HG03095 (cell line): Measurements from ENCODE around the gene MAMDC4.

Source experiments
- ATAC-seq: cut with Tn5 transposase; IDR thresholded peaks from one replicate; pipeline ENCODE4 v1.9.1; 2021; ENCODE audit warnings: moderate library complexity; ENCODE audit not compliant: unreplicated experiment

The MAMDC4 gene

GRCh38 chr9:136849038-136849959 lies 2.8 kb upstream of the MAMDC4 start, which contains the start of gene PHPT1:
Gene PHPT1, plus strand, starts transcription at chr9:136849409. Its CDS starts 22 bp downstream, at chr9:136849431.
- ATAC-seq: peak; percentile 64

GRCh38 chr9:136849960-136850865 lies 1.9 kb upstream of the MAMDC4 start:
- no peak for ATAC-seq

- no peak for ATAC-seq
These were observed 1.0 kb upstream of the MAMDC4 start for GRCh38 chr9:136850866-136851775.

GRCh38 chr9:136852664-136853595 lies 784 bp downstream of the MAMDC4 start:
- no peak for ATAC-seq

GRCh38 chr9:136853596-136854112 lies 1.5 kb downstream of the MAMDC4 start:
- ATAC-seq: no peak

GRCh38 chr9:136854113-136854841 lies 2.1 kb downstream of the MAMDC4 start:
- ATAC-seq: no peak

GRCh38 chr9:136854842-136855460 lies 2.8 kb downstream of the MAMDC4 start:
- ATAC-seq: no peak

GRCh38 chr9:136855461-136856078 lies 3.4 kb downstream of the MAMDC4 start:
- no peak for ATAC-seq

GRCh38 chr9:136856079-136856476 lies 3.9 kb downstream of the MAMDC4 start:
- no peak for ATAC-seq

GRCh38 chr9:136856541-136857141 lies 4.5 kb downstream of the MAMDC4 start:
- ATAC-seq: no peak

GRCh38 chr9:136857166-136857565 lies 5.0 kb downstream of the MAMDC4 start:
- ATAC-seq: no peak

- no peak for ATAC-seq
These were observed 5.7 kb downstream of the MAMDC4 start for GRCh38 chr9:136857581-136858412.

GRCh38 chr9:136858452-136858843 lies 6.3 kb downstream of the MAMDC4 start:
- no peak for ATAC-seq

GRCh38 chr9:136858844-136859757 lies 7.0 kb downstream of the MAMDC4 start:
- no peak for ATAC-seq

- ATAC-seq: no peak
These were observed 8.4 kb downstream of the MAMDC4 start for GRCh38 chr9:136860529-136860928.
